ENCODE data around the gene TOMM40. TPM values are rescaled to one million over a fixed set of nuclear protein-coding genes. Genes with fewer than 3 reads are reported as not detected.

TOMM40 gene
- total and polyA plus RNA-seq, 9 of the 15 experiments (the other 6 are each of a cell fraction or from before 2014, with no cell fraction given) = 0.89 to 290 (median 160) TPM

GRCh38 chr19:44855606-44856005, 35.4 kb upstream of the TOMM40 start:
- TF ChIP-seq ZNF311 (CRISPR knock-in tag; IDR thresholded peaks at IDR 0.05) = no peak
- no peak for TF ChIP-seq FOXM1 (IDR thresholded peaks at IDR 0.05; ENCODE audit: low read depth)
- TF ChIP-seq FOXM1 (CRISPR knock-in tag; IDR thresholded peaks at IDR 0.05; ENCODE audit: low read depth) = no peak
- no peak for TF ChIP-seq MXI1 (IDR thresholded peaks at IDR 0.05; ENCODE audit: low read depth, low read length)
- no peak for TF ChIP-seq NBN (IDR thresholded peaks at IDR 0.05; ENCODE audit: low read depth)
- TF ChIP-seq ZZZ3 (IDR thresholded peaks at IDR 0.05) = no peak
- peak; percentile 51 for TF ChIP-seq RBM25 (IDR thresholded peaks at IDR 0.05; ENCODE audit: low read depth, low read length, severe bottlenecking)
- TF ChIP-seq HCFC1 (IDR thresholded peaks at IDR 0.05; ENCODE audit: low read depth, low read length) = no peak
- FAIRE-seq (no peak), ATAC-seq (no peak), DNase-seq (ENCODE audit: extremely low read depth in 1 of 4, low spot score in 3 of 4) (no peak)
- Histone ChIP-seq H3K27me3 (ENCODE audit: control insufficient read depth in 2 of 2, insufficient read depth in 2 of 2, low read length in 2 of 2) (no peaks in the 10 kb centered on the region), H3K4me1 (replicated peaks in 1 of 2; ENCODE audit: control insufficient read depth in 2 of 2, insufficient read depth in 2 of 2, low read length in 2 of 2) (peaks cover 20 to 28% of the 10 kb centered on the region in 2 experiments), H2AFZ (ENCODE audit: low read depth, low read length) (no peak overlapping the region), H3K27ac (ENCODE audit: extremely low read depth, low read depth, low read length) (no peak overlapping the region; the same call in 2 of the 3 replicates), H3K9ac (ENCODE audit: insufficient read depth in 1 of 2, low read depth in 2 of 2, low read length in 2 of 2) (no peak overlapping the region), H4K20me1 (replicated peaks; ENCODE audit: control insufficient read depth, insufficient read depth, low read length) (peaks cover 24% of the 10 kb centered on the region), H3K79me2 (ENCODE audit: control insufficient read depth, insufficient read depth, low read length) (peaks cover 65% of the 10 kb centered on the region), H3K4me3 (no peak overlapping the region), H3K9me3 (replicated peaks; ENCODE audit: control insufficient read depth, insufficient read depth, low read depth, low read length) (no peaks in the 10 kb centered on the region), H3K36me3 (ENCODE audit: control insufficient read depth, insufficient read depth, low read length) (peaks cover 29% of the 10 kb centered on the region; the same call in 2 of the 3 replicates), H3K4me2 (ENCODE audit: insufficient read depth, low read length) (no peak overlapping the region), H3K9me1 (ENCODE audit: control insufficient read depth, insufficient read depth, low read length) (peaks cover 9% of the 10 kb centered on the region)
- 82% methylated on average over 1 of the region's 1 CpG for WGBS (ENCODE audit: insufficient coverage, low coverage, missing lambda C conversion rate)
- intact Hi-C loops (cut with micrococcal nuclease) = no loop called here
- ChIA-PET CTCF (ENCODE audit: low intra/inter-chr PET ratio) (no interaction called here), POLR2A (no interaction called here)
- in situ Hi-C loops (cut with MboI) = no loop called here
- BruUV-seq (replicated peaks) = no TSS peak

Measured in K562 (cell line).